GM10266 (cell line): ENCODE data around the gene PKNOX2.

ENCODE experiments used
- DNase-seq: peaks from one replicate; pipeline ENCODE4 v3.0.0; 2012; ENCODE audit errors: extremely low spot score
- CTCF ChIP-seq: IDR thresholded peaks from 2 replicates; pipeline ENCODE4 v1.5.1; 2012; ENCODE audit warnings: mild to moderate bottlenecking, low read depth; ENCODE audit not compliant: control insufficient read depth, insufficient read depth; ENCODE audit errors: missing control alignments

Gene PKNOX2

GRCh38 chr11:125251956-125252355 lies 87.4 kb downstream of the PKNOX2 start:
- no peak for DNase-seq
- TF ChIP-seq CTCF, result no peak

GRCh38 chr11:125253289-125253688 lies 88.7 kb downstream of the PKNOX2 start:
- no peak for TF ChIP-seq CTCF
- DNase-seq, result no peak

GRCh38 chr11:125253795-125254525 lies 89.4 kb downstream of the PKNOX2 start:
- no peak for TF ChIP-seq CTCF
- no peak for DNase-seq

DNA sequence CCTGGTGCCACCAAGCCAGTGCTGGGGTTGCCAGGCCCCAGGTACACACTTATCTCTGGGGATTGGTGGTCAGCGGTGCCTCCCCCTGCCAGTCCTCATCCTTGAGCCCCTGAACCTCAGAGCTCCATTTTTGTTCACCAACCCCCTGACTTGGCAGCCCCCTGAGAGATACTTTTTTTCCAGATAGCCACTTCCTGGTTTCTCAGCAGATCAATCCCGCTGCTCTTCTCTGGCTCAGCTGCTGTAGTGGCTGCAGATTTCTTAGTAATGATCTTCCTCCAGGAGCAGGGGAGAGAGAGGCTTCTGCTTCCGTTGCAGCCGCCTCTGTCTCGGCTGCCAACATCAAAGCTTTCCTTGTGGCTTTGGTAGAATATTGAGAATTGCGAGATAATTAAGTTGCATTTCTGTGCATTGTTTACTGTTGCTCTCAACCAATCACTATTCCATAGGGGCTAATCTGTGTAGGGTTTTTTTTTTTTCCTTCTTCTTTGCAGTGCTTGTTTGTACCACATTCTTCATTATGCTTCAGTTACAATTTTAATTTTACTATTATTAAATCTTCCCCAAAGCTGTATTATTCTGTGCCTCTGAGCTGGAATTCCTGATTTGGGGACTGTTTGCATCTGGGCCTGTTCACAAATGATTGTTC lies 92.1 kb downstream of the PKNOX2 start:
- no peak for TF ChIP-seq CTCF
- no peak for DNase-seq

GRCh38 chr11:125257190-125257579 lies 92.6 kb downstream of the PKNOX2 start:
- no peak for DNase-seq
- TF ChIP-seq CTCF, result no peak

GRCh38 chr11:125257751-125258150 lies 93.2 kb downstream of the PKNOX2 start:
- no peak for DNase-seq
- TF ChIP-seq CTCF, result no peak

- no peak for TF ChIP-seq CTCF
- no peak for DNase-seq
These were observed 93.9 kb downstream of the PKNOX2 start for GRCh38 chr11:125258291-125259032.
